Activated naive CD8-positive, alpha-beta T cell treated with anti-CD3 and anti-CD28 coated beads, Interleukin-2, amount 50 U/mL, for 24 hours (primary cell): ENCODE data around the gene TRAPPC1.
"Not testable (repeated sequence)": the region's sequence is repeated elsewhere in the genome, so short reads cannot be mapped to it uniquely, and the experiment has no call there.

Experiments
- ATAC-seq: fragments of 150-1000 bp; cut with Tn5 transposase; one replicate; pipeline ENCODE4 v1.10.0; 2021
- DNase-seq: peaks from one replicate; pipeline ENCODE4 v3.0.0; 2021
- H3K27ac Mint-ChIP-seq: one replicate; pipeline ENCODE4 v1.8.0; 2021; ENCODE audit warnings: mild to moderate bottlenecking, mixed read lengths
- H3K27me3 Mint-ChIP-seq: one replicate; pipeline ENCODE4 v1.8.0; 2021; ENCODE audit warnings: mixed read lengths
- H3K36me3 Mint-ChIP-seq: one replicate; pipeline ENCODE4 v1.8.0; 2021; ENCODE audit warnings: low read depth, mixed read lengths
- H3K4me1 Mint-ChIP-seq: one replicate; pipeline ENCODE4 v1.8.0; 2021; ENCODE audit warnings: mixed read lengths
- H3K4me3 Mint-ChIP-seq: one replicate; pipeline ENCODE4 v1.8.0; 2021; ENCODE audit warnings: mild to moderate bottlenecking, moderate library complexity, mixed read lengths
- H3K9me3 Mint-ChIP-seq: one replicate; pipeline ENCODE4 v1.8.0; 2021; ENCODE audit warnings: mixed read lengths

TRAPPC1 gene

GRCh38 chr17:7931709-7932482, at the start of gene TRAPPC1, which contains the start of gene CNTROB:
Gene TRAPPC1 (minus strand): TSS chr17:7931946. CDS start chr17:7931829, 117 bp downstream.
Gene CNTROB (plus strand): TSS chr17:7932206. CDS start chr17:7933080, 874 bp downstream.
- Mint-ChIP-seq H3K4me3 (peak within 1 kb of the TSS; percentile 95), H3K27ac (peak within 1 kb of the TSS; percentile 96), H3K27me3 (no peaks in the 10 kb centered on the region), H3K4me1 (peaks cover 38% of the 10 kb centered on the region), H3K9me3 (no peaks in the 10 kb centered on the region), H3K36me3 (peaks cover 20% of the 10 kb centered on the region)
- peak; percentile 99 for DNase-seq
- ATAC-seq = peak; percentile 98

GRCh38 chr17:7977805-7978204, 46.1 kb upstream of the TRAPPC1 start:
- peaks cover 7% of the 10 kb centered on the region for H3K27me3 Mint-ChIP-seq

GRCh38 chr17:7977039-7977438, 45.3 kb upstream of the TRAPPC1 start:
- H3K4me1 Mint-ChIP-seq = no peaks in the 10 kb centered on the region
- H3K36me3 Mint-ChIP-seq = peaks cover 12% of the 10 kb centered on the region
- H3K9me3 Mint-ChIP-seq = peaks cover 20% of the 10 kb centered on the region
- H3K27ac Mint-ChIP-seq = no peak overlapping the region
- DNase-seq (no peak), ATAC-seq (no peak)
- H3K4me3 Mint-ChIP-seq = no peak overlapping the region
- H3K27me3 Mint-ChIP-seq = peaks cover 5% of the 10 kb centered on the region

More at GRCh38 chr17:7977805-7978204, 46.1 kb upstream of the TRAPPC1 start:
- no peak for DNase-seq
- H3K4me1 Mint-ChIP-seq = no peaks in the 10 kb centered on the region
- ATAC-seq = no peak
- H3K9me3 Mint-ChIP-seq = peaks cover 20% of the 10 kb centered on the region
- no peak overlapping the region for H3K27ac Mint-ChIP-seq
- no peak overlapping the region for H3K4me3 Mint-ChIP-seq
- H3K36me3 Mint-ChIP-seq = peaks cover 12% of the 10 kb centered on the region

GRCh38 chr17:7974638-7975131, 42.9 kb upstream of the TRAPPC1 start:
- ATAC-seq = no peak
- Mint-ChIP-seq H3K4me3 (no peak overlapping the region), H3K9me3 (peaks cover 20% of the 10 kb centered on the region), H3K27ac (no peak overlapping the region), H3K36me3 (peaks cover 12% of the 10 kb centered on the region), H3K4me1 (no peaks in the 10 kb centered on the region), H3K27me3 (peaks cover 2% of the 10 kb centered on the region)
- no peak for DNase-seq

GRCh38 chr17:7972131-7972785, 40.5 kb upstream of the TRAPPC1 start:
- Mint-ChIP-seq H3K9me3 (peaks cover 20% of the 10 kb centered on the region), H3K27me3 (no peaks in the 10 kb centered on the region), H3K27ac (no peak overlapping the region), H3K4me1 (no peaks in the 10 kb centered on the region), H3K36me3 (peaks cover 12% of the 10 kb centered on the region), H3K4me3 (no peak overlapping the region)
- ATAC-seq (no peak), DNase-seq (no peak)

- Mint-ChIP-seq H3K9me3 (peaks cover 16% of the 10 kb centered on the region), H3K4me1 (no peaks in the 10 kb centered on the region), H3K27ac (no peak overlapping the region), H3K27me3 (peaks cover 2% of the 10 kb centered on the region), H3K36me3 (peaks cover 12% of the 10 kb centered on the region), H3K4me3 (no peak overlapping the region)
- DNase-seq (no peak), ATAC-seq (no peak)
Observed at GRCh38 chr17:7971651-7972050, 39.9 kb upstream of the TRAPPC1 start.

GRCh38 chr17:7969433-7969832, 37.7 kb upstream of the TRAPPC1 start:
- Mint-ChIP-seq H3K36me3 (peaks cover 2% of the 10 kb centered on the region), H3K9me3 (peaks cover 3% of the 10 kb centered on the region), H3K4me1 (no peaks in the 10 kb centered on the region), H3K4me3 (no peak overlapping the region), H3K27me3 (peaks cover 2% of the 10 kb centered on the region), H3K27ac (no peak overlapping the region)
- ATAC-seq (no peak), DNase-seq (no peak)

GRCh38 chr17:7967751-7968150, 36.0 kb upstream of the TRAPPC1 start:
- no peak overlapping the region for H3K27ac Mint-ChIP-seq
- DNase-seq (no peak), ATAC-seq (no peak)
- no peaks in the 10 kb centered on the region for H3K36me3 Mint-ChIP-seq
- no peak overlapping the region for H3K4me3 Mint-ChIP-seq
- H3K9me3 Mint-ChIP-seq = no peaks in the 10 kb centered on the region
- H3K27me3 Mint-ChIP-seq = peaks cover 2% of the 10 kb centered on the region
- no peaks in the 10 kb centered on the region for H3K4me1 Mint-ChIP-seq

- peaks cover 7% of the 10 kb centered on the region for H3K27me3 Mint-ChIP-seq
- no peaks in the 10 kb centered on the region for H3K9me3 Mint-ChIP-seq
- H3K36me3 Mint-ChIP-seq = no peaks in the 10 kb centered on the region
- H3K4me1 Mint-ChIP-seq = no peaks in the 10 kb centered on the region
- ATAC-seq (no peak), DNase-seq (no peak)
- H3K27ac Mint-ChIP-seq = no peak overlapping the region
- H3K4me3 Mint-ChIP-seq = no peak overlapping the region
Observed at GRCh38 chr17:7961421-7961820, 29.7 kb upstream of the TRAPPC1 start.

- ATAC-seq = no peak
- no peak for DNase-seq
- Mint-ChIP-seq H3K4me1 (no peaks in the 10 kb centered on the region), H3K9me3 (no peaks in the 10 kb centered on the region), H3K27me3 (peaks cover 7% of the 10 kb centered on the region), H3K4me3 (no peak overlapping the region), H3K36me3 (no peaks in the 10 kb centered on the region), H3K27ac (no peak overlapping the region)
Observed at GRCh38 chr17:7959503-7960253, 27.9 kb upstream of the TRAPPC1 start.

GRCh38 chr17:7956228-7956965, 24.7 kb upstream of the TRAPPC1 start:
- peaks cover under 1% of the 10 kb centered on the region for H3K27me3 Mint-ChIP-seq
- no peak overlapping the region for H3K4me3 Mint-ChIP-seq
- ATAC-seq (no peak), DNase-seq (no peak)
- peaks cover 5% of the 10 kb centered on the region for H3K4me1 Mint-ChIP-seq
- H3K36me3 Mint-ChIP-seq = peaks cover 1% of the 10 kb centered on the region
- H3K9me3 Mint-ChIP-seq = no peaks in the 10 kb centered on the region
- H3K27ac Mint-ChIP-seq = no peak overlapping the region

- ATAC-seq (no peak), DNase-seq (no peak)
- no peak overlapping the region for H3K4me3 Mint-ChIP-seq
- peaks cover 11% of the 10 kb centered on the region for H3K4me1 Mint-ChIP-seq
- no peak overlapping the region for H3K27ac Mint-ChIP-seq
- no peaks in the 10 kb centered on the region for H3K9me3 Mint-ChIP-seq
- peaks cover 3% of the 10 kb centered on the region for H3K36me3 Mint-ChIP-seq
- no peaks in the 10 kb centered on the region for H3K27me3 Mint-ChIP-seq
Observed at GRCh38 chr17:7955414-7956227, 23.9 kb upstream of the TRAPPC1 start.

- H3K27ac Mint-ChIP-seq, H3K27me3 Mint-ChIP-seq, DNase-seq, H3K9me3 Mint-ChIP-seq, H3K4me3 Mint-ChIP-seq, ATAC-seq: not testable (repeated sequence)
- peaks cover 19% of the 10 kb centered on the region for H3K36me3 Mint-ChIP-seq
- H3K4me1 Mint-ChIP-seq = peaks cover 13% of the 10 kb centered on the region
Observed at GRCh38 chr17:7953266-7953665, 21.5 kb upstream of the TRAPPC1 start.
